ENCODE data around the gene PIGH. TPM values are rescaled to one million over a fixed set of nuclear protein-coding genes. Genes with fewer than 3 reads are reported as not detected.

PIGH gene
- total RNA-seq, 1 donor = 16.3 TPM

DNA sequence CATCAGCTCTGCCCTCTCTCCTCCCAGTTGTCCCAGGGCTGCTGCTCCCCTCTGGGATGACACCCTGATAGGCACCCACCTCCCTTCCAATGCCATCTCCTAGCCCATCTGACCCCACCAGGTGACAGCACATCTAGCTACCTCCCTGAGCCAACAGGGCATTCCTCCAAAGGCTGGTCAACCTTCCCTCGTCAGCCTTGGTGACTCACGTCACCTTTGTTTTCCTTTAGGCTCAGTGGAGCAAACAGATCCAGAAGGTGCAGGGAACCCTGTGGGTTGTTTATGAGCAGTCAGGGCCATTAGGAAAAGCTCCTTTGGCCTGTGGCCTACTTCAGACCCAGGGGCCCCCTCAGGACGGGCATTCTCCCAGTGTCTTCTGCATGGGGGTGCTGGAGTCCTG is 32.4 kb downstream of the PIGH start:
- Histone ChIP-seq H3K36me3 (ENCODE audit: insufficient read depth, low read length) (no peaks in the 10 kb centered on the region), H3K27ac (ENCODE audit: low read depth, low read length) (no peak overlapping the region), H3K9me3 (ENCODE audit: low read depth, low read length) (no peaks in the 10 kb centered on the region), H3K4me2 (ENCODE audit: insufficient read depth, low read length) (peak overlapping the region; percentile 2), H3K79me2 (ENCODE audit: insufficient read depth, low read length) (no peaks in the 10 kb centered on the region), H3K4me3 (ENCODE audit: insufficient read depth, low read length) (no peak overlapping the region), H4K20me1 (ENCODE audit: insufficient read depth, low read length) (no peaks in the 10 kb centered on the region), H3K27me3 (ENCODE audit: insufficient read depth, low read length) (no peaks in the 10 kb centered on the region), H3K4me1 (ENCODE audit: insufficient read depth, low read length) (peaks cover 3% of the 10 kb centered on the region), H2AFZ (ENCODE audit: low read length) (no peak overlapping the region)
- TF ChIP-seq, protein P1, sequence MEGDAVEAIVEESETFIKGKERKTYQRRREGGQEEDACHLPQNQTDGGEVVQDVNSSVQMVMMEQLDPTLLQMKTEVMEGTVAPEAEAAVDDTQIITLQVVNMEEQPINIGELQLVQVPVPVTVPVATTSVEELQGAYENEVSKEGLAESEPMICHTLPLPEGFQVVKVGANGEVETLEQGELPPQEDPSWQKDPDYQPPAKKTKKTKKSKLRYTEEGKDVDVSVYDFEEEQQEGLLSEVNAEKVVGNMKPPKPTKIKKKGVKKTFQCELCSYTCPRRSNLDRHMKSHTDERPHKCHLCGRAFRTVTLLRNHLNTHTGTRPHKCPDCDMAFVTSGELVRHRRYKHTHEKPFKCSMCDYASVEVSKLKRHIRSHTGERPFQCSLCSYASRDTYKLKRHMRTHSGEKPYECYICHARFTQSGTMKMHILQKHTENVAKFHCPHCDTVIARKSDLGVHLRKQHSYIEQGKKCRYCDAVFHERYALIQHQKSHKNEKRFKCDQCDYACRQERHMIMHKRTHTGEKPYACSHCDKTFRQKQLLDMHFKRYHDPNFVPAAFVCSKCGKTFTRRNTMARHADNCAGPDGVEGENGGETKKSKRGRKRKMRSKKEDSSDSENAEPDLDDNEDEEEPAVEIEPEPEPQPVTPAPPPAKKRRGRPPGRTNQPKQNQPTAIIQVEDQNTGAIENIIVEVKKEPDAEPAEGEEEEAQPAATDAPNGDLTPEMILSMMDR (IDR thresholded peaks at IDR 0.05; ENCODE audit: extremely low read depth, low read depth, low read length) = no peak
- DNase-seq (ENCODE audit: insufficient read length, low spot score, missing footprints) = no peak

- peak overlapping the region; percentile 2 for H3K4me2 ChIP-seq (ENCODE audit: insufficient read depth, low read length)
- no peak overlapping the region for H3K27ac ChIP-seq (ENCODE audit: low read depth, low read length)
- H3K9me3 ChIP-seq (ENCODE audit: low read depth, low read length) = no peaks in the 10 kb centered on the region
- peaks cover 3% of the 10 kb centered on the region for H3K4me1 ChIP-seq (ENCODE audit: insufficient read depth, low read length)
- no peaks in the 10 kb centered on the region for H4K20me1 ChIP-seq (ENCODE audit: insufficient read depth, low read length)
- H2AFZ ChIP-seq (ENCODE audit: low read length) = no peak overlapping the region
- DNase-seq (ENCODE audit: insufficient read length, low spot score, missing footprints) = no peak
- H3K4me3 ChIP-seq (ENCODE audit: insufficient read depth, low read length) = no peak overlapping the region
- H3K79me2 ChIP-seq (ENCODE audit: insufficient read depth, low read length) = no peaks in the 10 kb centered on the region
- TF ChIP-seq, protein P1 (IDR thresholded peaks at IDR 0.05; ENCODE audit: extremely low read depth, low read depth, low read length) = no peak
- H3K36me3 ChIP-seq (ENCODE audit: insufficient read depth, low read length) = no peaks in the 10 kb centered on the region
- H3K27me3 ChIP-seq (ENCODE audit: insufficient read depth, low read length) = no peaks in the 10 kb centered on the region
Observed at GRCh38 chr14:67566908-67567307, 33.2 kb downstream of the PIGH start.

- H4K20me1 ChIP-seq (ENCODE audit: insufficient read depth, low read length) = no peaks in the 10 kb centered on the region
- H3K27ac ChIP-seq (ENCODE audit: low read depth, low read length) = no peak overlapping the region
- H3K27me3 ChIP-seq (ENCODE audit: insufficient read depth, low read length) = no peaks in the 10 kb centered on the region
- peaks cover 3% of the 10 kb centered on the region for H3K4me1 ChIP-seq (ENCODE audit: insufficient read depth, low read length)
- no peaks in the 10 kb centered on the region for H3K9me3 ChIP-seq (ENCODE audit: low read depth, low read length)
- no peak overlapping the region for H3K4me3 ChIP-seq (ENCODE audit: insufficient read depth, low read length)
- no peaks in the 10 kb centered on the region for H3K36me3 ChIP-seq (ENCODE audit: insufficient read depth, low read length)
- H3K4me2 ChIP-seq (ENCODE audit: insufficient read depth, low read length) = no peak overlapping the region
- no peak overlapping the region for H2AFZ ChIP-seq (ENCODE audit: low read length)
- no peaks in the 10 kb centered on the region for H3K79me2 ChIP-seq (ENCODE audit: insufficient read depth, low read length)
- TF ChIP-seq, protein P1 (IDR thresholded peaks at IDR 0.05; ENCODE audit: extremely low read depth, low read depth, low read length) = no peak
- DNase-seq (ENCODE audit: insufficient read length, low spot score, missing footprints) = no peak
Observed at GRCh38 chr14:67564236-67564635, 35.8 kb downstream of the PIGH start.

GRCh38 chr14:67562776-67563150 is 37.3 kb downstream of the PIGH start:
- Histone ChIP-seq H3K79me2 (ENCODE audit: insufficient read depth, low read length) (no peaks in the 10 kb centered on the region), H3K36me3 (ENCODE audit: insufficient read depth, low read length) (no peaks in the 10 kb centered on the region), H3K27ac (ENCODE audit: low read depth, low read length) (no peak overlapping the region), H3K9me3 (ENCODE audit: low read depth, low read length) (no peaks in the 10 kb centered on the region), H3K4me1 (ENCODE audit: insufficient read depth, low read length) (peaks cover 3% of the 10 kb centered on the region), H2AFZ (ENCODE audit: low read length) (no peak overlapping the region), H4K20me1 (ENCODE audit: insufficient read depth, low read length) (no peaks in the 10 kb centered on the region), H3K4me3 (ENCODE audit: insufficient read depth, low read length) (no peak overlapping the region), H3K27me3 (ENCODE audit: insufficient read depth, low read length) (no peaks in the 10 kb centered on the region), H3K4me2 (ENCODE audit: insufficient read depth, low read length) (no peak overlapping the region)
- TF ChIP-seq, protein P1 (IDR thresholded peaks at IDR 0.05; ENCODE audit: extremely low read depth, low read depth, low read length) = no peak
- no peak for DNase-seq (ENCODE audit: insufficient read length, low spot score, missing footprints)

Measured in osteoblast (primary cell).